Esophagus muscularis mucosa (tissue), 4 donors: ENCODE measurements around the gene RDH11. TPM values are rescaled to one million over a fixed set of nuclear protein-coding genes. Genes with fewer than 3 reads are reported as not detected.

ENCODE experiments used
- DNase-seq: peaks from one replicate; pipeline ENCODE4 v3.0.0-alpha.2; 2017; ENCODE audit errors: extremely low spot score
- H3K27ac ChIP-seq, 4 donors: fragments of 200-600 bp; sonication (generic); replicated peaks in 1 of 4; 1 replicate in 3 of 4; 2 replicates in 1 of 4; pipeline ENCODE4 v1.5.1; 2016 to 2019; ENCODE audit warnings: mild to moderate bottlenecking in 1 of 4
- H3K27me3 ChIP-seq, 4 donors: fragments of 200-600 bp; sonication (generic); one replicate each; pipeline versions ENCODE4 v1.5.1 to v1.6.0; 2016 to 2019
- H3K36me3 ChIP-seq, 4 donors: fragments of 200-600 bp; sonication (generic); one replicate each; pipeline ENCODE4 v1.5.1; 2016 to 2019
- H3K4me1 ChIP-seq, 4 donors: fragments of 200-600 bp; sonication (generic); one replicate each; pipeline ENCODE4 v1.5.1; 2016 to 2019
- H3K4me3 ChIP-seq, 4 donors: fragments of 200-600 bp; sonication (generic); 1 replicate in 2 of 4; 2 replicates in 2 of 4; pipeline ENCODE4 v1.5.1; 2016 to 2019; ENCODE audit warnings: mild to moderate bottlenecking in 4 of 4, moderate library complexity in 1 of 4
- H3K9me3 ChIP-seq, 4 donors: fragments of 200-600 bp; sonication (generic); 1 replicate in 3 of 4; 2 replicates in 1 of 4; pipeline ENCODE4 v1.5.1; 2016 to 2019
- EP300 ChIP-seq: sonication (generic); formaldehyde crosslinking; IDR thresholded peaks from one replicate; pipeline ENCODE4 v1.6.1; 2017; ENCODE audit warnings: antibody characterized with exemption
- POLR2A ChIP-seq: fragments of 450-650 bp; IDR thresholded peaks from one replicate; pipeline ENCODE4 v1.6.1; 2017; ENCODE audit warnings: antibody characterized with exemption, moderate library complexity, mild to moderate bottlenecking, low read depth
- POLR2AphosphoS5 ChIP-seq, 2 donors: sonication (generic); formaldehyde crosslinking; IDR thresholded peaks; one replicate each; pipeline ENCODE4 v1.6.1; 2017; ENCODE audit warnings: antibody characterized with exemption in 2 of 2
- WGBS: methylation state at CpG from one replicate; pipeline ENCODE4 v1.1.5; 2018; 5-methylcytosine and 5-hydroxymethylcytosine counted together
- intact Hi-C: fragments of 100-400 bp; cut with DNase I; formaldehyde crosslinking; loops from one replicate; pipeline ENCODE4 v1.15.1; 2023
- small RNA-seq, 3 donors: library from RNA; depleted of rRNA; stranded (forward); fragments of <200 nt; gene quantifications; one replicate each; pipeline ENCODE3, GENCODE V24; 2016
- total RNA-seq, 4 donors: library from RNA; depleted of rRNA; stranded (reverse); fragments of >200 nt; gene quantifications; one replicate each; pipeline versions ENCODE4 v1.1.0 to v1.2.1, GENCODE V29; 2016
- TF ChIP-seq, protein P1 (sequence below), 3 experiments: fragments of 200-600 bp in 2 of 3; fragments of 450-650 bp in 1 of 3; sonication (generic) in 2 of 3; IDR thresholded peaks; one replicate each; pipeline ENCODE4 v1.5.1; 2017 to 2019; ENCODE audit warnings: antibody characterized with exemption in 3 of 3, mild to moderate bottlenecking in 2 of 3, moderate library complexity in 1 of 3

RDH11 gene
- total RNA-seq, 4 donors from 2014 or later, result 29.9 to 36.9 (median 33.6) TPM

DNA sequence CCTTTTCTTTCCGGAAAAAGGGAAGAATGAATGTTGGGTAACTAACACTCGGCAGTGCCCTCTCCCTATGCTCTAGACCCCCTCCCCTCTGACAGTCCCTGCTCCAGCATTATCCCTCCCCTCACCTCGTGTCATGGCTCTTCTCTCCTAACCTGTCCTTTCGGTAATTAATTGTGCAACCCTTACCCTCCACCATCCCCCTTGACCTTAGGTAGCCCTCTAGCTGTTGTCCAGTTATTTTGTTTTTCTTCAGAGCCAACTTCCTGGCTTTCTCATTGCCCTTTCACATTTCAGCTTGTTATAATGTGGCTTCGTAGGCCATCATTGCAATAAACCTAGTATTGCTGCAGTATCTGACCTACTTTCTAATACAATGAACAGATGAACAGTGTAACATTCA lies 64.6 kb downstream of the RDH11 start:
- intact Hi-C loops, result no loop called here
- H3K4me1 ChIP-seq, result no peaks in the 10 kb centered on the region
- DNase-seq, result no peak
- no peaks in the 10 kb centered on the region for H3K36me3 ChIP-seq
- 83% methylated on average over 5 of the region's 5 CpGs for WGBS
- H3K9me3 ChIP-seq, result no peaks in the 10 kb centered on the region
- no peak overlapping the region for H3K27ac ChIP-seq
- H3K4me3 ChIP-seq, result no peak overlapping the region
- H3K27me3 ChIP-seq, result no peaks in the 10 kb centered on the region
- no peak for TF ChIP-seq POLR2A
- TF ChIP-seq EP300, result no peak
- TF ChIP-seq, protein P1, sequence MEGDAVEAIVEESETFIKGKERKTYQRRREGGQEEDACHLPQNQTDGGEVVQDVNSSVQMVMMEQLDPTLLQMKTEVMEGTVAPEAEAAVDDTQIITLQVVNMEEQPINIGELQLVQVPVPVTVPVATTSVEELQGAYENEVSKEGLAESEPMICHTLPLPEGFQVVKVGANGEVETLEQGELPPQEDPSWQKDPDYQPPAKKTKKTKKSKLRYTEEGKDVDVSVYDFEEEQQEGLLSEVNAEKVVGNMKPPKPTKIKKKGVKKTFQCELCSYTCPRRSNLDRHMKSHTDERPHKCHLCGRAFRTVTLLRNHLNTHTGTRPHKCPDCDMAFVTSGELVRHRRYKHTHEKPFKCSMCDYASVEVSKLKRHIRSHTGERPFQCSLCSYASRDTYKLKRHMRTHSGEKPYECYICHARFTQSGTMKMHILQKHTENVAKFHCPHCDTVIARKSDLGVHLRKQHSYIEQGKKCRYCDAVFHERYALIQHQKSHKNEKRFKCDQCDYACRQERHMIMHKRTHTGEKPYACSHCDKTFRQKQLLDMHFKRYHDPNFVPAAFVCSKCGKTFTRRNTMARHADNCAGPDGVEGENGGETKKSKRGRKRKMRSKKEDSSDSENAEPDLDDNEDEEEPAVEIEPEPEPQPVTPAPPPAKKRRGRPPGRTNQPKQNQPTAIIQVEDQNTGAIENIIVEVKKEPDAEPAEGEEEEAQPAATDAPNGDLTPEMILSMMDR (IDR thresholded peaks at IDR 0.05), result no peak
- no peak for TF ChIP-seq POLR2AphosphoS5 (IDR thresholded peaks at IDR 0.05)

- intact Hi-C loops, result no loop called here
- Histone ChIP-seq H3K4me3 (no peak overlapping the region), H3K36me3 (no peaks in the 10 kb centered on the region), H3K27ac (no peak overlapping the region), H3K4me1 (no peaks in the 10 kb centered on the region), H3K9me3 (no peaks in the 10 kb centered on the region), H3K27me3 (no peaks in the 10 kb centered on the region)
- no peak for DNase-seq
- WGBS, result 92% methylated on average over 4 of the region's 4 CpGs
- TF ChIP-seq POLR2AphosphoS5 (IDR thresholded peaks at IDR 0.05) (no peak), POLR2A (no peak), EP300 (no peak)
- TF ChIP-seq, protein P1 (IDR thresholded peaks at IDR 0.05), result no peak
Observed at GRCh38 chr14:67630186-67630585, 65.4 kb downstream of the RDH11 start.

DNA sequence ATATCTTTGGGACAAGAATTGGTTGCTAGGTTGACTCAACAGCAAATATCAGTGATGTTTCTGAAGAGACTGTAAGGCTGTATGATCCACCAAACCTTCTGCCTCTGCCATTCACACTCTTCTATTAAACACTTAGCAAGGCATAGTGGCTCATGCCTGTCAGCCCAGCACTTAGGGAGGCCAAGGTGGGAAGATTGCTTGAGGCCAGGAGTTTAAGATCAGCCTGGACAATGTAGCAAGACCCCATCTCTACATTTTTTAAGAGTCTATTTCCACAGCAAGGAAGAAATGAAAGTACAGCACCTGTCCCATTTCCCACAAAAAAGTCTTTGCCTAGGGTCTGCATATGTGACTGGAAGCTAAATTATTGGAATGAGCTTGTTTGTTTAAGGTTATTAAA lies 68.0 kb downstream of the RDH11 start:
- DNase-seq, result no peak
- H3K36me3 ChIP-seq, result no peaks in the 10 kb centered on the region
- no peaks in the 10 kb centered on the region for H3K27me3 ChIP-seq
- H3K4me1 ChIP-seq, result peaks cover 6 to 14% (median 13%) of the 10 kb centered on the region in 4 donors
- no peak overlapping the region for H3K4me3 ChIP-seq
- TF ChIP-seq, protein P1 (IDR thresholded peaks at IDR 0.05), result no peak
- TF ChIP-seq POLR2A (no peak), EP300 (no peak), POLR2AphosphoS5 (IDR thresholded peaks at IDR 0.05) (no peak)
- intact Hi-C loops, result no loop called here
- H3K9me3 ChIP-seq, result no peaks in the 10 kb centered on the region
- no peak overlapping the region for H3K27ac ChIP-seq

Small RNAs within 50 kb of the gene (small RNA-seq; reads per million reads assigned to genes)
- 0 reads per million in 3 donors for gene AL049779.3
- 0 reads per million in 3 donors for gene RN7SL369P
- 0 reads per million in 3 donors for gene RNA5SP386

Other genes with a start within 250 kb of the RDH11 start
- 1 to 10 TPM; 2.0 to 4.2 (median 3.4) TPM for gene TMEM229B, start 207.0 kb downstream of the RDH11 start, total RNA-seq
- gene PLEKHH1, start 162.5 kb downstream of the RDH11 start, total RNA-seq, result 1 to 10 TPM; 1.7 to 3.8 (median 2.4) TPM
- 10 to 100 TPM; 21.6 to 26.4 (median 23.0) TPM for gene PIGH, start 95.5 kb downstream of the RDH11 start, total RNA-seq
- 10 to 100 TPM in 3 of 4 donors, 1 to 10 TPM in 1; 5.8 to 15.1 (median 12.9) TPM for gene ARG2, start 75.8 kb downstream of the RDH11 start, total RNA-seq
- gene VTI1B, start 21.1 kb downstream of the RDH11 start, total RNA-seq, result 100 to 1,000 TPM in 1 of 4 donors, 10 to 100 TPM in 3; 78.5 to 104 (median 83.3) TPM
- not detected for gene RDH12, start 6.1 kb upstream of the RDH11 start, total RNA-seq
- 10 to 100 TPM; 15.9 to 21.2 (median 19.5) TPM for gene ZFYVE26, start 120.8 kb upstream of the RDH11 start, total RNA-seq
- gene RAD51B, start 124.0 kb upstream of the RDH11 start, total RNA-seq, result 10 to 100 TPM in 1 of 4 donors, 1 to 10 TPM in 3; 2.8 to 11.1 (median 5.1) TPM